ENCODE data around the gene NET1. TPM values are rescaled to one million over a fixed set of nuclear protein-coding genes. Genes with fewer than 3 reads are reported as not detected.

The NET1 gene
- polyA plus RNA-seq, 1 of the 3 experiments (the other 2 are of a cell fraction): 4.7 TPM

DNA sequence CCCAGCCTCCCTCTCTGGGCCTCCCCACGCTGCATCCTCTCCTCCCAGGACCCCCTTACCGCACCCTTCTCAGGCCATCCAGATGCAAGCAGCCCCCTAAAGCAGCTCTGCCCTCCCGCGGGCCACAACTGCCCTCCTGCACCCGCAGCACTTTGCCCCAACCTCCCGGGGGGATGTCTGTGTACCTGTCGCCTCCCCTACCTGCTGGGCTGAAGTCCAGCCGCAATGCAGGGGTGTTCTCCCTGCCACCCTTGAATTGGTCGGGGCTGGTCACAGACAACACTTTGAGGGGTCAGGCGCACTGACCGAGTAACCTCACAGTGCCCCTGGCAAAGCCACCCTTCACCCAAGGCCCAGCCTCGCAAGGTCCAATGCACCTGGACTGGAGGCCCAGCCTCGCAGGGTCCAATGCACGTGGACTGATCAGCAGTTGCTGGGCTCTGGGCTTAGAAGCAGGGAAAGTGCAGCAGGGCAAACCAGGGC, 95.3 kb downstream of the NET1 start:
- Histone ChIP-seq H3K79me2 (ENCODE audit: insufficient read depth) (no peaks in the 10 kb centered on the region), H2AFZ (ENCODE audit: low read depth) (no peak overlapping the region), H3K27me3 (ENCODE audit: insufficient read depth) (no peaks in the 10 kb centered on the region), H3K9me3 (no peaks in the 10 kb centered on the region), H3K4me2 (no peak overlapping the region), H3K36me3 (replicated peaks in 1 of 2; ENCODE audit: control insufficient read depth in 1 of 2, insufficient read depth in 2 of 2, low read length in 1 of 2) (no peaks in the 10 kb centered on the region), H3K4me3 (ENCODE audit: low read depth in 2 of 2, low read length in 1 of 2) (no peak overlapping the region), H3K4me1 (ENCODE audit: control insufficient read depth in 1 of 2, insufficient read depth in 2 of 2, low read depth in 1 of 2, low read length in 1 of 2) (no peaks in the 10 kb centered on the region; a peak in 1 of 4 replicates), H3K27ac (ENCODE audit: low read depth in 2 of 2, low read length in 1 of 2) (no peak overlapping the region), H3K9me2 (no peaks in the 10 kb centered on the region), H4K20me1 (ENCODE audit: insufficient read depth) (no peaks in the 10 kb centered on the region), H3F3A (replicated peaks; ENCODE audit: insufficient read depth) (no peaks in the 10 kb centered on the region), H3K9ac (no peak overlapping the region)
- ChIA-PET POLR2A (no interaction called here), CTCF (interaction anchor here (1.1 kb wide), 1 partner anchor 116 kb away, joined by 4 read pairs; no protein-coding TSS in a partner anchor)
- no peak for DNase-seq
- TF ChIP-seq TEAD4 (IDR thresholded peaks at IDR 0.05; ENCODE audit: borderline replicate concordance, insufficient read depth): no peak
- no peak for TF ChIP-seq FOXM1 (IDR thresholded peaks at IDR 0.05; ENCODE audit: low read depth)
- no peak for TF ChIP-seq EP300 (IDR thresholded peaks at IDR 0.05; ENCODE audit: borderline replicate concordance in 1 of 2, low read depth in 1 of 2, low read length in 1 of 2)
- TF ChIP-seq, protein P1, sequence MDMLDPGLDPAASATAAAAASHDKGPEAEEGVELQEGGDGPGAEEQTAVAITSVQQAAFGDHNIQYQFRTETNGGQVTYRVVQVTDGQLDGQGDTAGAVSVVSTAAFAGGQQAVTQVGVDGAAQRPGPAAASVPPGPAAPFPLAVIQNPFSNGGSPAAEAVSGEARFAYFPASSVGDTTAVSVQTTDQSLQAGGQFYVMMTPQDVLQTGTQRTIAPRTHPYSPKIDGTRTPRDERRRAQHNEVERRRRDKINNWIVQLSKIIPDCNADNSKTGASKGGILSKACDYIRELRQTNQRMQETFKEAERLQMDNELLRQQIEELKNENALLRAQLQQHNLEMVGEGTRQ (IDR thresholded peaks at IDR 0.05; ENCODE audit: borderline replicate concordance, low read depth, low read length): no peak
- no peak for TF ChIP-seq NFIC (IDR thresholded peaks at IDR 0.05; ENCODE audit: borderline replicate concordance)
- no peak for TF ChIP-seq CHD2 (IDR thresholded peaks at IDR 0.05; ENCODE audit: low read length, partially characterized antibody)
- TF ChIP-seq FOSL2 (IDR thresholded peaks at IDR 0.05; ENCODE audit: borderline replicate concordance, low read depth): no peak
- 83% methylated on average over 10 of the region's 14 CpGs for WGBS (ENCODE audit: low lambda C conversion rate)

DNA sequence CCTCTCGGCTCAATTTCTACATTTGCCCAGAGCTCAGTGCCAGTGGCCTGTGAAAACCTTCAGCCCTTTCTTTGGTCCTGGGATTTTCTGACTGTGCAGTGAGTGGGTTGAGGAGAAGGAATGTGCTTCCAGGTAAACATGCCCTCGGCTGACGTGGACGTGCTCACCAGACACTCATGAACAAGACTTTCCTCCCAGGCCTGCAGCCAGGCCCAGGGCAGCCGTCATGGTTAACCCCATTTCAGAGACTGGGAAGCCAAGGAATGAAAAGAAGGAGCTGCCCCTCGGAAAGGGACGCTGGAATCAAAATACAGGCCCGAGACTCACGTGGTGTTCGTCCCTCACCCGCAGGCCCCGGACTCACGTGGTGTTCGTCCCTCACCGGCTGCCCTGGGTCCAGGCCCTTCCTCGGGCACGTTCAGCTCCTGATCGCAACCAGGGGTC, 95.8 kb downstream of the NET1 start:
- Histone ChIP-seq H3K4me3 (ENCODE audit: low read depth in 2 of 2, low read length in 1 of 2) (no peak overlapping the region), H3K4me1 (ENCODE audit: control insufficient read depth in 1 of 2, insufficient read depth in 2 of 2, low read depth in 1 of 2, low read length in 1 of 2) (no peaks in the 10 kb centered on the region; a peak in 1 of 4 replicates), H3K9me3 (no peaks in the 10 kb centered on the region), H3K79me2 (ENCODE audit: insufficient read depth) (no peaks in the 10 kb centered on the region), H3K36me3 (replicated peaks in 1 of 2; ENCODE audit: control insufficient read depth in 1 of 2, insufficient read depth in 2 of 2, low read length in 1 of 2) (no peaks in the 10 kb centered on the region), H2AFZ (ENCODE audit: low read depth) (no peak overlapping the region), H3F3A (replicated peaks; ENCODE audit: insufficient read depth) (no peaks in the 10 kb centered on the region), H3K27me3 (ENCODE audit: insufficient read depth) (no peaks in the 10 kb centered on the region), H3K9ac (no peak overlapping the region), H3K9me2 (no peaks in the 10 kb centered on the region), H3K27ac (ENCODE audit: low read depth in 2 of 2, low read length in 1 of 2) (no peak overlapping the region), H4K20me1 (ENCODE audit: insufficient read depth) (no peaks in the 10 kb centered on the region), H3K4me2 (no peak overlapping the region)
- no peak for DNase-seq
- ChIA-PET CTCF (interaction anchor here (1.1 kb wide), 1 partner anchor 115 kb away, joined by 4 read pairs; no protein-coding TSS in a partner anchor), POLR2A (no interaction called here)
- no peak for TF ChIP-seq FOSL2 (IDR thresholded peaks at IDR 0.05; ENCODE audit: borderline replicate concordance, low read depth)
- no peak for TF ChIP-seq RAD21 (IDR thresholded peaks at IDR 0.05; ENCODE audit: low read length)
- TF ChIP-seq TAF1 (IDR thresholded peaks at IDR 0.05; ENCODE audit: borderline replicate concordance, low read depth, low read length): no peak
- no peak for TF ChIP-seq RFX5 (IDR thresholded peaks at IDR 0.05; ENCODE audit: low read length)
- TF ChIP-seq POLR2AphosphoS5 (IDR thresholded peaks at IDR 0.05; ENCODE audit: low read depth, low read length): no peak
- WGBS (ENCODE audit: low lambda C conversion rate): 93% methylated on average over 18 of the region's 18 CpGs

Other genes starting within 250 kb of the NET1 start
- not detected in 2 replicates for gene AKR1C8, start 227.4 kb upstream of the NET1 start, polyA plus RNA-seq (2012; rRNA removed)
- gene AKR1C4, start 215.7 kb upstream of the NET1 start, polyA plus RNA-seq (2012; rRNA removed): not detected in 2 replicates
- gene UCN3, start 47.6 kb upstream of the NET1 start, polyA plus RNA-seq (2012; rRNA removed): not detected in 2 replicates
- not detected in 2 replicates for gene TUBAL3, start 7.7 kb upstream of the NET1 start, polyA plus RNA-seq (2012; rRNA removed)
- not detected in 2 replicates for gene CALML5, start 87.0 kb downstream of the NET1 start, polyA plus RNA-seq (2012; rRNA removed)
- not detected in 2 replicates for gene CALML3, start 112.4 kb downstream of the NET1 start, polyA plus RNA-seq (2012; rRNA removed)